Ishikawa (cell line): Measurements from ENCODE around the gene PLCL2.

Experiments used
- CEBPB ChIP-seq: IDR thresholded peaks from 2 replicates; pipeline ENCODE4 v1.6.1; 2012
- CREB1 ChIP-seq: IDR thresholded peaks from 2 replicates; pipeline ENCODE4 v1.6.1; 2012; ENCODE audit warnings: low read depth
- EGR1 ChIP-seq: IDR thresholded peaks from 2 replicates; pipeline ENCODE4 v1.6.1; 2012
- EP300 ChIP-seq: IDR thresholded peaks from 2 replicates; pipeline ENCODE4 v1.6.1; 2012; ENCODE audit warnings: borderline replicate concordance
- FOXM1 ChIP-seq: IDR thresholded peaks from 2 replicates; pipeline ENCODE4 v1.6.1; 2012; ENCODE audit warnings: low read depth, borderline replicate concordance
- MAX ChIP-seq: IDR thresholded peaks from 2 replicates; pipeline ENCODE4 v1.6.1; 2012
- NFIC ChIP-seq: IDR thresholded peaks from 2 replicates; pipeline ENCODE4 v1.6.1; 2012
- RAD21 ChIP-seq: IDR thresholded peaks from 2 replicates; pipeline ENCODE4 v1.6.1; 2012; ENCODE audit warnings: low read depth
- REST ChIP-seq: IDR thresholded peaks from 2 replicates; pipeline ENCODE4 v1.6.1; 2012; ENCODE audit warnings: low read depth, mild to moderate bottlenecking
- TAF1 ChIP-seq: IDR thresholded peaks from 2 replicates; pipeline ENCODE4 v1.6.1; 2012; ENCODE audit warnings: low read depth, mild to moderate bottlenecking
- TCF12 ChIP-seq: IDR thresholded peaks from 2 replicates; pipeline ENCODE4 v1.6.1; 2012; ENCODE audit warnings: low read depth
- TEAD4 ChIP-seq: IDR thresholded peaks from 2 replicates; pipeline ENCODE4 v1.6.1; 2012
- USF1 ChIP-seq: IDR thresholded peaks from 2 replicates; pipeline ENCODE4 v1.6.1; 2012
- YY1 ChIP-seq: IDR thresholded peaks from 2 replicates; pipeline ENCODE4 v1.6.1; 2012; ENCODE audit warnings: low read depth
- ZBTB7A ChIP-seq: IDR thresholded peaks from 2 replicates; pipeline ENCODE4 v1.6.1; 2012; ENCODE audit warnings: low read depth

PLCL2 gene

GRCh38 chr3:17044855-17045254 is 160.1 kb downstream of the PLCL2 start:
- TF ChIP-seq TEAD4: no peak
- no peak for TF ChIP-seq USF1
- no peak for TF ChIP-seq TAF1
- no peak for TF ChIP-seq EGR1
- no peak for TF ChIP-seq RAD21
- TF ChIP-seq CREB1: no peak
- no peak for TF ChIP-seq EP300
- no peak for TF ChIP-seq NFIC
- TF ChIP-seq YY1: no peak
- TF ChIP-seq REST: no peak
- no peak for TF ChIP-seq TCF12
- TF ChIP-seq MAX: no peak

- TF ChIP-seq EP300: no peak
- no peak for TF ChIP-seq TEAD4
- no peak for TF ChIP-seq REST
- TF ChIP-seq USF1: no peak
- TF ChIP-seq ZBTB7A: no peak
- no peak for TF ChIP-seq TAF1
- no peak for TF ChIP-seq FOXM1
- no peak for TF ChIP-seq CREB1
- no peak for TF ChIP-seq YY1
- no peak for TF ChIP-seq NFIC
- no peak for TF ChIP-seq RAD21
These were observed 160.9 kb downstream of the PLCL2 start for GRCh38 chr3:17045705-17046104.

- no peak for TF ChIP-seq NFIC
- TF ChIP-seq TAF1: no peak
- TF ChIP-seq EGR1: no peak
- no peak for TF ChIP-seq REST
- no peak for TF ChIP-seq YY1
- no peak for TF ChIP-seq MAX
- no peak for TF ChIP-seq CREB1
- no peak for TF ChIP-seq TEAD4
- no peak for TF ChIP-seq RAD21
- TF ChIP-seq USF1: no peak
- TF ChIP-seq ZBTB7A: no peak
- TF ChIP-seq FOXM1: no peak
- TF ChIP-seq TCF12: no peak
These were observed 161.9 kb downstream of the PLCL2 start for GRCh38 chr3:17046623-17047022.

GRCh38 chr3:17047162-17047561 is 162.4 kb downstream of the PLCL2 start:
- no peak for TF ChIP-seq NFIC

GRCh38 chr3:17047894-17048293 is 163.1 kb downstream of the PLCL2 start:
- no peak for TF ChIP-seq TCF12

- TF ChIP-seq FOXM1 (no peak), TEAD4 (no peak), TCF12 (no peak), CREB1 (no peak), CEBPB (no peak)
These were observed 165.3 kb downstream of the PLCL2 start for GRCh38 chr3:17050071-17050470.
